Trophoblast cell (in vitro differentiated cells and primary cell): ENCODE results near the gene SLC47A2.

Experiments
- DNase-seq, 2 donors: peaks; one replicate each; pipeline ENCODE4 v3.0.0-alpha.2; 2016
- H2AFZ ChIP-seq: 2 replicates; pipeline ENCODE4 v1.6.1; 2013; ENCODE audit warnings: low read length, moderate library complexity, mild to moderate bottlenecking; ENCODE audit not compliant: insufficient read depth, poor library complexity
- H2AK5ac ChIP-seq: 2 replicates; pipeline ENCODE4 v1.6.1; 2013; ENCODE audit warnings: mild to moderate bottlenecking, low read length
- H2BK120ac ChIP-seq: 2 replicates; pipeline ENCODE4 v1.6.1; 2013; ENCODE audit warnings: low read length, mild to moderate bottlenecking, moderate library complexity; ENCODE audit not compliant: insufficient read depth, poor library complexity
- H2BK12ac ChIP-seq: 2 replicates; pipeline ENCODE4 v1.6.1; 2013; ENCODE audit warnings: mild to moderate bottlenecking, low read length, moderate library complexity
- H2BK5ac ChIP-seq: 2 replicates; pipeline ENCODE4 v1.6.1; 2013; ENCODE audit warnings: low read length, low read depth, moderate library complexity, mild to moderate bottlenecking; ENCODE audit not compliant: poor library complexity
- H3K14ac ChIP-seq: 2 replicates; pipeline ENCODE4 v1.6.1; 2013; ENCODE audit warnings: mild to moderate bottlenecking, low read length
- H3K18ac ChIP-seq: 2 replicates; pipeline ENCODE4 v1.6.1; 2013; ENCODE audit warnings: mild to moderate bottlenecking, low read length
- H3K23ac ChIP-seq: 2 replicates; pipeline ENCODE4 v1.6.1; 2013; ENCODE audit warnings: low read length
- H3K27ac ChIP-seq: 2 replicates; pipeline ENCODE4 v1.5.1; 2013; ENCODE audit warnings: low read depth, mild to moderate bottlenecking, inconsistent platforms, low read length, moderate library complexity
- H3K27me3 ChIP-seq: 2 replicates; pipeline ENCODE4 v1.6.1; 2013; ENCODE audit warnings: inconsistent platforms, mild to moderate bottlenecking, low read length, moderate library complexity; ENCODE audit not compliant: insufficient read depth
- H3K36me3 ChIP-seq, 2 experiments: 1 replicate in 1 of 2; 2 replicates in 1 of 2; pipeline ENCODE4 v1.6.1; 2013; ENCODE audit warnings: low read length in 2 of 2, mild to moderate bottlenecking in 2 of 2, moderate library complexity in 1 of 2; ENCODE audit not compliant: insufficient read depth in 2 of 2, control insufficient read depth in 1 of 2
- H3K4ac ChIP-seq: 2 replicates; pipeline ENCODE4 v1.6.1; 2013; ENCODE audit warnings: low read depth, mild to moderate bottlenecking, low read length, moderate library complexity
- H3K4me1 ChIP-seq, 2 experiments: 1 replicate in 1 of 2; 2 replicates in 1 of 2; pipeline ENCODE4 v1.6.1; 2013; ENCODE audit warnings: low read length in 2 of 2, mild to moderate bottlenecking in 2 of 2, moderate library complexity in 1 of 2; ENCODE audit not compliant: insufficient read depth in 2 of 2, control insufficient read depth in 1 of 2
- H3K4me2 ChIP-seq: 2 replicates; pipeline ENCODE4 v1.6.1; 2013; ENCODE audit warnings: inconsistent platforms, mild to moderate bottlenecking, low read length, moderate library complexity
- H3K4me3 ChIP-seq: 2 replicates; pipeline ENCODE4 v1.5.1; 2013; ENCODE audit warnings: mild to moderate bottlenecking, low read depth, low read length, inconsistent platforms
- H3K79me1 ChIP-seq: one replicate; pipeline ENCODE4 v1.6.1; 2013; ENCODE audit warnings: low read length
- H3K79me2 ChIP-seq: 2 replicates; pipeline ENCODE4 v1.6.1; 2013; ENCODE audit warnings: low read length, mild to moderate bottlenecking; ENCODE audit not compliant: control insufficient read depth, insufficient read depth, poor library complexity
- H3K9ac ChIP-seq: 2 replicates; pipeline ENCODE4 v1.6.1; 2013; ENCODE audit warnings: mild to moderate bottlenecking, low read length
- H3K9me3 ChIP-seq: 2 replicates; pipeline ENCODE4 v1.6.1; 2013; ENCODE audit warnings: low read depth, mild to moderate bottlenecking, control low read depth, inconsistent platforms, low read length; ENCODE audit not compliant: insufficient read depth
- H4K12ac ChIP-seq: 2 replicates; pipeline ENCODE4 v1.6.1; 2013; ENCODE audit warnings: low read depth, mild to moderate bottlenecking, low read length, moderate library complexity
- H4K8ac ChIP-seq: 2 replicates; pipeline ENCODE4 v1.6.1; 2013; ENCODE audit warnings: low read depth, mild to moderate bottlenecking, low read length, moderate library complexity
- H4K91ac ChIP-seq: one replicate; pipeline ENCODE4 v1.6.1; 2013; ENCODE audit warnings: low read depth, mild to moderate bottlenecking, low read length, moderate library complexity
- WGBS: extraction: QIAGEN DNeasy Blood & Tissue Kit; methylation state at CpG from one replicate; pipeline ENCODE4 v1.1.7; 2013; ENCODE audit warnings: missing lambda C conversion rate; ENCODE audit not compliant: insufficient read length, insufficient coverage; ENCODE audit errors: extremely low coverage; 5-methylcytosine and 5-hydroxymethylcytosine counted together

Gene SLC47A2

DNA sequence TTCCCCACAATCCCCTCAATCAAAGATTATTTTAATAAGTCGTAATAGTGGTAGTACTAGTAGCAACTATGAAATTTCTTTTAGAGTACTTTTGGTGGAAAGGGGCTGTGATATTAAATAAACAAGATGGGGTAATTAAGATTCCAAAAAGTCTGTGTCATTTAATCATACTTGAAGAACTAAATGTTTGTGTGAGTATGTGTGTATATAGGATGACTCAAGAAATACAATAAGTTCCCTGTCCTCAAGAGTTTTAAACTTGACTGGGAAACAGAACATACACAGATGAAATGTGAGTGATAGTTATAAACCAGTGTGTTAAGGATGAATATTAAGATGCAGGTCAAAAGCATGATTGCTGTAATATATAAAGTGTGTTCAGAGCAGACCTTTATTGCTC lies 65.6 kb downstream of the SLC47A2 start:
- no peaks in the 10 kb centered on the region for H3K27me3 ChIP-seq
- H3K23ac ChIP-seq = no peak overlapping the region
- H3K18ac ChIP-seq = no peak overlapping the region
- no peak overlapping the region for H2BK120ac ChIP-seq
- no peak overlapping the region for H2BK12ac ChIP-seq
- H2AFZ ChIP-seq = no peak overlapping the region
- H4K8ac ChIP-seq = no peak overlapping the region
- H3K4me2 ChIP-seq = no peak overlapping the region
- H2AK5ac ChIP-seq = no peak overlapping the region
- peaks cover 6% of the 10 kb centered on the region for H3K79me1 ChIP-seq
- H4K12ac ChIP-seq = no peak overlapping the region
- H3K36me3 ChIP-seq = no peaks in the 10 kb centered on the region
- H3K27ac ChIP-seq = no peak overlapping the region
- H3K14ac ChIP-seq = no peak overlapping the region
- H3K9ac ChIP-seq = no peak overlapping the region
- no peak overlapping the region for H4K91ac ChIP-seq
- WGBS = no CpG with 5 or more reads among the region's 1 CpG
- H3K4me1 ChIP-seq = peaks cover 0 to 4% of the 10 kb centered on the region in 2 experiments
- H3K4ac ChIP-seq = no peak overlapping the region
- no peaks in the 10 kb centered on the region for H3K79me2 ChIP-seq
- no peak overlapping the region for H2BK5ac ChIP-seq
- peaks cover 7% of the 10 kb centered on the region for H3K9me3 ChIP-seq
- DNase-seq = no peak
- H3K4me3 ChIP-seq = no peak overlapping the region

GRCh38 chr17:19649274-19649541 lies 67.2 kb downstream of the SLC47A2 start:
- Histone ChIP-seq H3K4me1 (peaks cover 0 to 4% of the 10 kb centered on the region in 2 experiments), H3K79me1 (peaks cover 6% of the 10 kb centered on the region), H2AK5ac (no peak overlapping the region), H2AFZ (peak overlapping the region; percentile 42), H4K8ac (no peak overlapping the region), H2BK120ac (no peak overlapping the region), H3K9ac (no peak overlapping the region), H3K4me2 (peak overlapping the region; percentile 68), H3K36me3 (no peaks in the 10 kb centered on the region), H2BK12ac (no peak overlapping the region), H3K9me3 (peaks cover 1% of the 10 kb centered on the region), H3K23ac (no peak overlapping the region), H3K18ac (no peak overlapping the region), H3K27me3 (no peaks in the 10 kb centered on the region), H2BK5ac (no peak overlapping the region), H3K27ac (no peak overlapping the region), H3K4me3 (peak overlapping the region; percentile 65), H3K14ac (no peak overlapping the region), H3K4ac (no peak overlapping the region), H3K79me2 (no peaks in the 10 kb centered on the region), H4K12ac (no peak overlapping the region), H4K91ac (no peak overlapping the region)
- DNase-seq = no peak
- no CpG with 5 or more reads among the region's 2 CpGs for WGBS

- Histone ChIP-seq H3K14ac (peak within 1 kb of the TSS; percentile 46), H3K23ac (no peak within 1 kb of the TSS), H3K18ac (peak within 1 kb of the TSS; percentile 44), H3K4me2 (peak within 1 kb of the TSS; percentile 68), H2AFZ (peak within 1 kb of the TSS; percentile 68), H3K79me2 (no peaks in the 10 kb centered on the region), H3K79me1 (peaks cover 6% of the 10 kb centered on the region), H2BK120ac (no peak within 1 kb of the TSS), H3K9me3 (peaks cover 1% of the 10 kb centered on the region), H3K4me3 (peak within 1 kb of the TSS; percentile 65), H3K9ac (peak within 1 kb of the TSS; percentile 1), H3K36me3 (no peaks in the 10 kb centered on the region), H4K12ac (no peak within 1 kb of the TSS), H4K8ac (peak within 1 kb of the TSS; percentile 67), H3K27me3 (no peaks in the 10 kb centered on the region), H4K91ac (peak within 1 kb of the TSS; percentile 16), H3K4ac (peak within 1 kb of the TSS; percentile 12), H2BK12ac (peak within 1 kb of the TSS; percentile 15), H3K27ac (no peak within 1 kb of the TSS), H2AK5ac (no peak within 1 kb of the TSS), H2BK5ac (no peak within 1 kb of the TSS), H3K4me1 (peaks cover 0 to 4% of the 10 kb centered on the region in 2 experiments)
- DNase-seq = peak; percentile 87 to 90
- no CpG with 5 or more reads among the region's 71 CpGs for WGBS
Observed at GRCh38 chr17:19648475-19649273, 67.7 kb downstream of the SLC47A2 start, which contains the start of gene ALDH3A2. Gene ALDH3A2 (plus strand): TSS chr17:19648751. CDS start chr17:19648972, 221 bp downstream.

DNA sequence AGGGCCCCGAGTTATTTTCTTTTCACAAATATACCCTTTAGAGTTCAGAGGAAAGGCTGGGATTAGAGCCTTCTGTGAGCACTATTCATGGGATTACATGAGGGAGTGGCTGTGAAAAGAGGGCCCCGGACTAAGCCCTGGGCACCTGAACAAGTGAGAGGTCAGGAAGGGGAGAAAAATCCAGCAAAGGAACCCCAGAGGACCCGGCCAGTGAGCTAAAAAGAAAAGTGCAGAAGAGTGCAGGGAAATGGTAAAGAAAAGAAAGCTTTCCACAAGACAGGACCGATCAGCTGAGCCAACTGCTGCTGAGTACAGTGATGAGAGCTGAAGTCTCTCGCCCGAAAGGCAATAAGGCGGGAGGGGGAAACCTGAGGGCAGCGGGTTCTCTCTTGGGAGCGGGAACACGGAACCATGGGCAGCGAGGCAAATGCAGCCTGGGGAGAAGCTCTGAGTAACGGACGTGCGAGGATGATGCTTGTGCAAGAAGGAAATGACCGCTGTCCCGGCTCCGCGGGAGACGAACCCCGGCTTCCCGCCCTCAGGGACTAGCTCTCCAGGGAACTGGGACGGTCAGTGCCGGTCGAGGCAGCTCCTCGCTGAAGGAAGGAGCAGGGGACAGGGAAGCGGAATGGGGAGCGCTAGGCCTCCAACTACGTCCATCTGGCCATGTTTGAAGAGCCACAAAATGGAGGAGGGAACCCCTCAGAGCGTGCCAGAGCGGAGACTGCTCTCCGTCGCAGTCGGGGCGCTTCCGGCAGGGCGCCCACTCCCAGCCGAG lies 68.5 kb downstream of the SLC47A2 start:
- H4K8ac ChIP-seq = peak overlapping the region; percentile 67
- H4K12ac ChIP-seq = no peak overlapping the region
- no peak overlapping the region for H3K27ac ChIP-seq
- peak overlapping the region; percentile 1 for H3K9ac ChIP-seq
- H3K9me3 ChIP-seq = no peaks in the 10 kb centered on the region
- peak overlapping the region; percentile 16 for H4K91ac ChIP-seq
- H3K18ac ChIP-seq = peak overlapping the region; percentile 44
- H2AK5ac ChIP-seq = no peak overlapping the region
- peaks cover 6% of the 10 kb centered on the region for H3K79me1 ChIP-seq
- H3K4me3 ChIP-seq = peak overlapping the region; percentile 65
- H3K4me1 ChIP-seq = peaks cover 0 to 4% of the 10 kb centered on the region in 2 experiments
- no peaks in the 10 kb centered on the region for H3K79me2 ChIP-seq
- H3K23ac ChIP-seq = no peak overlapping the region
- peak overlapping the region; percentile 12 for H3K4ac ChIP-seq
- H3K4me2 ChIP-seq = peak overlapping the region; percentile 68
- H3K27me3 ChIP-seq = no peaks in the 10 kb centered on the region
- DNase-seq = peak; percentile 31 to 55
- peak overlapping the region; percentile 15 for H2BK12ac ChIP-seq
- no peaks in the 10 kb centered on the region for H3K36me3 ChIP-seq
- H3K14ac ChIP-seq = peak overlapping the region; percentile 46
- peak overlapping the region; percentile 68 for H2AFZ ChIP-seq
- no peak overlapping the region for H2BK120ac ChIP-seq
- no CpG with 5 or more reads among the region's 37 CpGs for WGBS
- H2BK5ac ChIP-seq = no peak overlapping the region
